Cardiac muscle cell (in vitro differentiated cells and primary cell): ENCODE measurements around the gene GHRHR. TPM values are rescaled to one million over a fixed set of nuclear protein-coding genes. Genes with fewer than 3 reads are reported as not detected.
A peak's percentile ranks its signal among the peaks of the same experiment; 100 is the strongest.

Experiments used
- DNase-seq, 2 donors: peaks; one replicate each; pipeline versions ENCODE4 v3.0.0 to v3.0.0-alpha.2; 2010 to 2017; ENCODE audit warnings: low read depth in 1 of 2, low spot score in 1 of 2
- H3K27ac ChIP-seq: fragments of 200-600 bp; sonication (generic); 2 replicates; pipeline ENCODE4 v1.5.1; 2016
- H3K27me3 ChIP-seq: fragments of 200-600 bp; sonication (generic); 2 replicates; pipeline ENCODE4 v1.6.0; 2016; ENCODE audit warnings: control low read depth
- H3K36me3 ChIP-seq: fragments of 200-600 bp; sonication (generic); 2 replicates; pipeline ENCODE4 v1.5.1; 2016; ENCODE audit warnings: control low read depth
- H3K4me1 ChIP-seq: fragments of 200-600 bp; sonication (generic); 2 replicates; pipeline ENCODE4 v1.8.1; 2017; ENCODE audit warnings: low read depth, mild to moderate bottlenecking, mixed run types
- H3K4me3 ChIP-seq: fragments of 200-600 bp; sonication (generic); 2 replicates; pipeline ENCODE4 v1.5.1; 2016; ENCODE audit warnings: mild to moderate bottlenecking
- H3K9me3 ChIP-seq: fragments of 200-600 bp; sonication (generic); 2 replicates; pipeline ENCODE4 v1.5.1; 2017; ENCODE audit warnings: low read depth, mild to moderate bottlenecking, control low read depth
- CTCF ChIP-seq: IDR thresholded peaks from 2 replicates; pipeline ENCODE4 v1.5.1; 2012; ENCODE audit warnings: low read depth, mild to moderate bottlenecking, low read length
- polyA plus RNA-seq: library from polyadenylated mRNA; unstranded; fragments of >200 nt; fragmentation: Nextera tagmentation; extraction: Ambion mirVana; gene quantifications from 2 replicates; pipeline ENCODE4 v1.2.1, GENCODE V29; 2016
- total RNA-seq: library from RNA; depleted of rRNA; stranded (reverse); fragments of >200 nt; gene quantifications from 2 replicates; pipeline ENCODE4 v1.2.3, GENCODE V29; 2016

GHRHR gene
- total and polyA plus RNA-seq, 2 experiments from 2014 or later: not detected

- DNase-seq: no peak
- H3K27ac ChIP-seq: no peak overlapping the region
These were observed 26.3 kb upstream of the GHRHR start for GRCh38 chr7:30937416-30937815.

GRCh38 chr7:30938435-30939316 lies 25.1 kb upstream of the GHRHR start:
- Histone ChIP-seq H3K27me3 (peaks cover 27% of the 10 kb centered on the region), H3K9me3 (no peaks in the 10 kb centered on the region), H3K4me3 (no peak overlapping the region), H3K4me1 (peaks cover 6% of the 10 kb centered on the region), H3K36me3 (no peaks in the 10 kb centered on the region), H3K27ac (peak overlapping the region; percentile 58)
- peak; percentile 98 for TF ChIP-seq CTCF
- peak; percentile 78 to 87 for DNase-seq

More at GRCh38 chr7:30937416-30937815, 26.3 kb upstream of the GHRHR start:
- Histone ChIP-seq H3K4me1 (peaks cover 13% of the 10 kb centered on the region), H3K36me3 (no peaks in the 10 kb centered on the region), H3K9me3 (no peaks in the 10 kb centered on the region), H3K4me3 (no peak overlapping the region), H3K27me3 (peaks cover 18% of the 10 kb centered on the region)
- TF ChIP-seq CTCF: no peak

- no peak for TF ChIP-seq CTCF
- peaks cover 27% of the 10 kb centered on the region for H3K27me3 ChIP-seq
- H3K9me3 ChIP-seq: no peaks in the 10 kb centered on the region
- H3K4me3 ChIP-seq: no peak overlapping the region
- peaks cover 6% of the 10 kb centered on the region for H3K4me1 ChIP-seq
- DNase-seq: no peak
- H3K27ac ChIP-seq: no peak overlapping the region
- H3K36me3 ChIP-seq: no peaks in the 10 kb centered on the region
These were observed 22.0 kb upstream of the GHRHR start for GRCh38 chr7:30941582-30942323.

- H3K36me3 ChIP-seq: no peaks in the 10 kb centered on the region
- TF ChIP-seq CTCF: no peak
- no peak overlapping the region for H3K27ac ChIP-seq
- H3K9me3 ChIP-seq: no peaks in the 10 kb centered on the region
- no peaks in the 10 kb centered on the region for H3K4me1 ChIP-seq
- H3K27me3 ChIP-seq: no peaks in the 10 kb centered on the region
- H3K4me3 ChIP-seq: no peak overlapping the region
- DNase-seq: no peak
These were observed 13.6 kb upstream of the GHRHR start for GRCh38 chr7:30950197-30950596.

- Histone ChIP-seq H3K36me3 (no peaks in the 10 kb centered on the region), H3K4me3 (no peak overlapping the region), H3K9me3 (no peaks in the 10 kb centered on the region), H3K27me3 (no peaks in the 10 kb centered on the region), H3K27ac (no peak overlapping the region), H3K4me1 (no peaks in the 10 kb centered on the region)
- no peak for DNase-seq
- no peak for TF ChIP-seq CTCF
These were observed 8.8 kb upstream of the GHRHR start for GRCh38 chr7:30954914-30955313.
